GM12878 (cell line): ENCODE measurements around the gene MATN3. TPM values are rescaled to one million over a fixed set of nuclear protein-coding genes. Genes with fewer than 3 reads are reported as not detected.

Experiments used
- ATAC-seq: fragments of 200-7000 bp; cut with Tn5 transposase; 3 replicates; pipeline ENCODE4 v1.9.1; 2020; ENCODE audit warnings: mild to moderate bottlenecking, moderate library complexity
- BruUV-seq: library from RNA; stranded (reverse); fragments of 400-500 nt; replicated peaks from 2 replicates; lab custom pipeline; 2021; lab: Mats Ljungman, UMichigan
- CTCF ChIA-PET: fragments of 300-600 bp; sonication (Branson Sonifier 250); formaldehyde crosslinking; extraction: SDS; loops from one replicate; lab custom pipeline; 2021; ENCODE audit warnings: inconsistent platforms; lab: Yijun Ruan, JAX
- POLR2A ChIA-PET: fragments of 350-600 bp; formaldehyde crosslinking; extraction: SDS; loops from one replicate; lab custom pipeline; 2021; ENCODE audit warnings: inconsistent platforms; lab: Charles Lee
- RAD21 ChIA-PET: fragments of 300-600 bp; sonication (Branson Sonifier 250); formaldehyde crosslinking; loops from one replicate; lab custom pipeline; 2023; ENCODE audit warnings: antibody characterized with exemption; ENCODE audit not compliant: unreplicated experiment; lab: Charles Lee
- SMC1A ChIA-PET: fragments of 300-600 bp; sonication (Branson Sonifier 250); formaldehyde crosslinking; loops from one replicate; lab custom pipeline; 2023; ENCODE audit not compliant: unreplicated experiment, uncharacterized antibody; lab: Charles Lee
- DNase-seq: peaks from one replicate; pipeline ENCODE4 v3.0.0-alpha.2; 2011; ENCODE audit warnings: low read depth, low spot score
- FAIRE-seq: peaks from 3 replicates; lab custom pipeline; 2011; peaks lifted over from hg19 to GRCh38; lab: Jason Lieb, UNC
- H2AFZ ChIP-seq: 2 replicates; pipeline ENCODE4 v1.6.0; 2011; ENCODE audit warnings: low read depth, low read length, control low read depth; ENCODE audit not compliant: control insufficient read depth
- H3K27ac ChIP-seq: 2 replicates; pipeline ENCODE4 v1.5.1; 2011; ENCODE audit warnings: control low read depth; ENCODE audit not compliant: control insufficient read depth, insufficient read depth
- H3K27me3 ChIP-seq, 2 experiments: replicated peaks in 1 of 2; 2 replicates each; pipeline versions ENCODE4 v1.6.0 to v1.6.1; 2011; ENCODE audit warnings: low read length in 1 of 2; ENCODE audit not compliant: control insufficient read depth in 2 of 2, insufficient read depth in 2 of 2
- H3K36me3 ChIP-seq, 2 experiments: 2 replicates each; pipeline ENCODE4 v1.5.1; 2011; ENCODE audit warnings: low read length in 1 of 2; ENCODE audit not compliant: control insufficient read depth in 2 of 2, insufficient read depth in 2 of 2
- H3K4me1 ChIP-seq: 2 replicates; pipeline ENCODE4 v1.6.1; 2011; ENCODE audit warnings: mild to moderate bottlenecking, low read length, moderate library complexity, mixed read lengths; ENCODE audit not compliant: control insufficient read depth, insufficient read depth
- H3K4me2 ChIP-seq: 2 replicates; pipeline ENCODE4 v1.6.0; 2011; ENCODE audit warnings: control low read depth; ENCODE audit not compliant: control insufficient read depth, insufficient read depth
- H3K4me3 ChIP-seq: fragments of 200-600 bp; sonication (generic); 2 replicates; pipeline ENCODE4 v1.5.1; 2016
- H3K79me2 ChIP-seq: 2 replicates; pipeline ENCODE4 v1.6.0; 2011; ENCODE audit warnings: low read length; ENCODE audit not compliant: control insufficient read depth, insufficient read depth
- H3K9ac ChIP-seq: 2 replicates; pipeline ENCODE4 v1.8.0; 2011; ENCODE audit warnings: low read length, control low read depth, mixed read lengths; ENCODE audit not compliant: control insufficient read depth, insufficient read depth
- H3K9me3 ChIP-seq: replicated peaks from 3 replicates; pipeline ENCODE4 v1.5.1; 2011; ENCODE audit warnings: mild to moderate bottlenecking, low read length; ENCODE audit not compliant: control insufficient read depth, insufficient read depth
- H4K20me1 ChIP-seq: 2 replicates; pipeline ENCODE4 v1.6.0; 2011; ENCODE audit not compliant: control insufficient read depth, insufficient read depth
- FOXK2 ChIP-seq: fragments of 450-650 bp; IDR thresholded peaks from 2 replicates; pipeline ENCODE4 v1.6.1; 2017; ENCODE audit warnings: mild to moderate bottlenecking, moderate library complexity
- GATAD2B ChIP-seq: fragments of 450-650 bp; conservative IDR thresholded peaks from 2 replicates; pipeline ENCODE4 v1.6.1; 2017; ENCODE audit warnings: low read depth, mild to moderate bottlenecking, moderate library complexity
- NFYA ChIP-seq: IDR thresholded peaks from 2 replicates; pipeline ENCODE4 v1.6.1; 2011; ENCODE audit warnings: low read depth, mild to moderate bottlenecking, low read length, improper control_type of control experiment, borderline replicate concordance
- PML ChIP-seq: IDR thresholded peaks from 2 replicates; pipeline ENCODE4 v1.6.1; 2012; ENCODE audit warnings: low read length, inconsistent platforms
- TCF3 ChIP-seq: IDR thresholded peaks from 2 replicates; pipeline ENCODE4 v1.6.1; 2012; ENCODE audit warnings: low read depth, mild to moderate bottlenecking, low read length, borderline replicate concordance; ENCODE audit not compliant: insufficient read depth
- WGBS: methylation state at CpG from one replicate; pipeline ENCODE4 v1.1.6; 2016; ENCODE audit warnings: low lambda C conversion rate; ENCODE audit not compliant: insufficient replicate concordance, insufficient coverage; ENCODE audit errors: missing lambda C conversion rate; 5-methylcytosine and 5-hydroxymethylcytosine counted together
- in situ Hi-C: fragments of 300-500 bp; cut with MboI; formaldehyde crosslinking; loops from 9 replicates; pipeline ENCODE4 v1.14.3; 2018; ENCODE audit warnings: mixed read lengths
- intact Hi-C: fragments of 100-400 bp; cut with micrococcal nuclease; formaldehyde crosslinking; loops from one replicate; pipeline ENCODE4 v1.14.2; 2022; ENCODE audit not compliant: unreplicated experiment
- polyA plus RNA-seq, 11 experiments: library from polyadenylated mRNA; depleted of rRNA in 4 of 11; unstranded in 6 of 11; stranded (reverse) in 5 of 11; fragments of >200 nt; fragmentation: Nextera tagmentation in 4 of 11; fragmentation: Illumina TruSeq in 1 of 11; extraction: Ambion mirVana in 4 of 11; extraction: Trizol in 1 of 11; gene quantifications; 1 replicate in 1 of 11; 2 replicates in 10 of 11; pipeline versions ENCODE4 v1.2.1 to v1.2.3, GENCODE V29; 2011 to 2016; ENCODE audit warnings: inconsistent platforms in 2 of 11, missing spikeins in 2 of 11, low read depth in 1 of 11
- total RNA-seq, 4 experiments: library from RNA; depleted of rRNA in 3 of 4; stranded (reverse); fragments of >200 nt in 3 of 4; fragmentation: Illumina TruSeq in 1 of 4; extraction: Trizol in 1 of 4; gene quantifications; 2 replicates each; pipeline versions ENCODE4 v1.2.1 to v1.2.3, GENCODE V29; 2013 to 2021
- TF ChIP-seq, protein P1 (sequence below): fragments of 450-650 bp; IDR thresholded peaks from 2 replicates; pipeline ENCODE4 v1.6.1; 2017; ENCODE audit warnings: mild to moderate bottlenecking, moderate library complexity

MATN3 gene
- total and polyA plus RNA-seq, 10 of the 15 experiments (the other 5 are each of a cell fraction or from before 2014, with no cell fraction given) = 0.09 TPM; not detected in 9

GRCh38 chr2:20060106-20060505, 47.6 kb upstream of the MATN3 start:
- no peak overlapping the region for H2AFZ ChIP-seq
- H3K4me1 ChIP-seq = no peaks in the 10 kb centered on the region
- no peak overlapping the region for H3K4me2 ChIP-seq
- SMC1A ChIA-PET = interaction anchor here (1.9 to 3.5 kb wide), 3 partner anchors 9 to 45 kb away, joined by 7 to 10 read pairs (median 7); no protein-coding TSS in a partner anchor
- H3K27ac ChIP-seq = no peak overlapping the region
- WGBS = 95% methylated on average over 1 of the region's 1 CpG
- POLR2A ChIA-PET = interaction anchor here (1.2 kb wide), 1 partner anchor 165 kb away, joined by 3 read pairs; the partner anchor contains the start of gene SDC1
- H3K36me3 ChIP-seq = no peaks in the 10 kb centered on the region
- RAD21 ChIA-PET = interaction anchor here (1.3 kb wide), 1 partner anchor 45 kb away, joined by 3 read pairs; no protein-coding TSS in a partner anchor
- in situ Hi-C loops (no loop called here), intact Hi-C loops (no loop called here)
- H4K20me1 ChIP-seq = no peaks in the 10 kb centered on the region
- BruUV-seq = no TSS peak
- ATAC-seq = no peak
- H3K9ac ChIP-seq = no peak overlapping the region
- H3K79me2 ChIP-seq = no peaks in the 10 kb centered on the region
- H3K4me3 ChIP-seq = no peak overlapping the region
- CTCF ChIA-PET = interaction anchor here (1.1 kb wide), 1 partner anchor 18 kb away, joined by 5 read pairs; no protein-coding TSS in a partner anchor
- H3K9me3 ChIP-seq = no peaks in the 10 kb centered on the region; the same call in 2 of the 3 replicates
- FAIRE-seq = no peak
- DNase-seq = no peak
- TF ChIP-seq TCF3 = no peak
- no peak for TF ChIP-seq GATAD2B
- no peak for TF ChIP-seq NFYA
- no peak for TF ChIP-seq FOXK2
- TF ChIP-seq PML = no peak
- TF ChIP-seq, protein P1, sequence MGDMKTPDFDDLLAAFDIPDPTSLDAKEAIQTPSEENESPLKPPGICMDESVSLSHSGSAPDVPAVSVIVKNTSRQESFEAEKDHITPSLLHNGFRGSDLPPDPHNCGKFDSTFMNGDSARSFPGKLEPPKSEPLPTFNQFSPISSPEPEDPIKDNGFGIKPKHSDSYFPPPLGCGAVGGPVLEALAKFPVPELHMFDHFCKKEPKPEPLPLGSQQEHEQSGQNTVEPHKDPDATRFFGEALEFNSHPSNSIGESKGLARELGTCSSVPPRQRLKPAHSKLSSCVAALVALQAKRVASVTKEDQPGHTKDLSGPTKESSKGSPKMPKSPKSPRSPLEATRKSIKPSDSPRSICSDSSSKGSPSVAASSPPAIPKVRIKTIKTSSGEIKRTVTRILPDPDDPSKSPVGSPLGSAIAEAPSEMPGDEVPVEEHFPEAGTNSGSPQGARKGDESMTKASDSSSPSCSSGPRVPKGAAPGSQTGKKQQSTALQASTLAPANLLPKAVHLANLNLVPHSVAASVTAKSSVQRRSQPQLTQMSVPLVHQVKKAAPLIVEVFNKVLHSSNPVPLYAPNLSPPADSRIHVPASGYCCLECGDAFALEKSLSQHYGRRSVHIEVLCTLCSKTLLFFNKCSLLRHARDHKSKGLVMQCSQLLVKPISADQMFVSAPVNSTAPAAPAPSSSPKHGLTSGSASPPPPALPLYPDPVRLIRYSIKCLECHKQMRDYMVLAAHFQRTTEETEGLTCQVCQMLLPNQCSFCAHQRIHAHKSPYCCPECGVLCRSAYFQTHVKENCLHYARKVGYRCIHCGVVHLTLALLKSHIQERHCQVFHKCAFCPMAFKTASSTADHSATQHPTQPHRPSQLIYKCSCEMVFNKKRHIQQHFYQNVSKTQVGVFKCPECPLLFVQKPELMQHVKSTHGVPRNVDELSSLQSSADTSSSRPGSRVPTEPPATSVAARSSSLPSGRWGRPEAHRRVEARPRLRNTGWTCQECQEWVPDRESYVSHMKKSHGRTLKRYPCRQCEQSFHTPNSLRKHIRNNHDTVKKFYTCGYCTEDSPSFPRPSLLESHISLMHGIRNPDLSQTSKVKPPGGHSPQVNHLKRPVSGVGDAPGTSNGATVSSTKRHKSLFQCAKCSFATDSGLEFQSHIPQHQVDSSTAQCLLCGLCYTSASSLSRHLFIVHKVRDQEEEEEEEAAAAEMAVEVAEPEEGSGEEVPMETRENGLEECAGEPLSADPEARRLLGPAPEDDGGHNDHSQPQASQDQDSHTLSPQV = no peak
- no peaks in the 10 kb centered on the region; a peak in 1 of 4 replicates for H3K27me3 ChIP-seq
